GM18907 (cell line): ENCODE measurements around the gene CDC45.

ENCODE experiments used
- ATAC-seq: cut with Tn5 transposase; IDR thresholded peaks from one replicate; pipeline ENCODE4 v1.9.1; 2021; ENCODE audit warnings: mild to moderate bottlenecking, moderate library complexity; ENCODE audit not compliant: unreplicated experiment

The CDC45 gene

GRCh38 chr22:19466848-19467752, 12.6 kb upstream of the CDC45 start:
- ATAC-seq: no peak

- ATAC-seq: no peak
Measured at GRCh38 chr22:19467912-19468311, 11.8 kb upstream of the CDC45 start.

DNA sequence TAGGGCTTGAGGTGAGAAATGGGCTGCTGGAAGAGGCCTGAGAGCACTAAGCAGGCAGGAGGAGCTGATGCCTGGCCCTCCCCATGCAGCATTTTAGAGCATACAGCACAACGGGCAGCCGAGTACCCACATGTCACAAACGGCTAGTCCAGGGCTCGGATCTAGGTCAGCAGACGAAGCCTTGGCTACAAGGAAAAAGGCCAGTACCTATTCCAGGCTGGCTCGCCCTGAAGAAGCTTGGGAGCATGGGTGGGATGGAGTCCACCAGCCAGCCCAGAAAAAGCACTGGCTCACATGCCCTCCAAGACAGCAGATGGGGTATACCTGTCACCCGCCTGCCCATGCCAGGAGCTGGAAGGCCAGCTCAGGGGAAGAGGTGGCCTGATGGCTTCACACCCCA, 10.3 kb upstream of the CDC45 start:
- no peak for ATAC-seq

- no peak for ATAC-seq
Measured at GRCh38 chr22:19470010-19470409, 9.7 kb upstream of the CDC45 start.

DNA sequence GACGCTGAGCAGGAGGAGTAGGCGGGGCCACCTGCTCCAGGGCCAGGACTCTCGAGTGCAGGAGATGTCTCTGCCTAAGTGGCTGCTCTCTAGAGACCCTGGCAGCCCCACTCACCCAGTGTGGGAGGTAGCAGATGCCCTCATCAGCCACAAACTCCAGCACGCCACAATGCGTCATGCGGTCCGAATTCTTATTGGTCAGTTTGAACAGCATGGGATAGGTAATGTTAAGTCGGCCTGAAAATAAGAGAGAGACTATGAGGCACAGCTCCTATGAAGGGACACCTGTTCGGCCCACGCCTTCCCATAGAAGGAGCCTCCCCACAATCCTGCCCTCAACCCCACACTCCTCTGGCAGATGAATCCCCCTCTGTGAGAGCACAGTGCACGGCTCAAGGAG, 8.1 kb upstream of the CDC45 start:
- no peak for ATAC-seq

DNA sequence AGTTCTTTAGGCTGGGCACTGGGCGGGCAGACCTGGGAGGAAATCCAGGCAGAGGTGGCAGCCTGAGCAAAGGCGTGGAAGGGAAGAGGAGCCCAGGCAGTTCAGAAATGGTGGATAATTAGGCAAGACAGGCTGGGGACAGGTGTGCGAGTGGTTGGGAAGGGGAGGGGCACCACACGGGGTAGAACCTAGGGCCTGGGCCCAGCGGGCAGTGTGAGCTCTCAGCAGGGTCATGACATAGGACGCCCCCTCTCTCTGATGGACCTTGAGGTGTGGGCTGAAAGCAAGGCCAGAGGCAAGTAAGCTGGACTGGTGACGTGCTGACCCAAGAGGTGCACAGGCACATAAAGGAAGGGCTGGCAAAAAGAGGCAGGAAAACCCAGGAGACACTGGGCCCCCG, 7.5 kb upstream of the CDC45 start:
- no peak for ATAC-seq

GRCh38 chr22:19473578-19473977, 6.1 kb upstream of the CDC45 start:
- ATAC-seq: no peak

DNA sequence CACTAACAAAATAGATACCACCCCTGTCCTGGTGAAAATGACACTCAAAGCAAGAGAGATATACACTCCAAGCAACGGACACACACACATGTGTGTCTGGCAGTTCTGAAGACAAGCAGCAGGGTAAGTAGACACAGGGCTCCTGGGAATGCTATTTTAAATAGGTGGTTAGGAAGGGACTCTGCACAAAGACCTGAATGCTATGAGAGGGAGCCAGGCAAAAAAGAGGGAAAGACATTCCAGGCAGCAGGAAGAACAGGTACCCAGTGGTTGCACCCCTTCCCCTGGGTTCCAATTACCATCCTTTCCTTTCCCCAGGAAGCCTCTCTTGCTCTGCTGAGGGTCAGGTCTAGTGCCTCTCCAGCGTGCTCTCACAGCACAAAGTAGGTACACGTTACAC, 3.7 kb upstream of the CDC45 start:
- ATAC-seq: no peak

GRCh38 chr22:19477321-19478044, 2.2 kb upstream of the CDC45 start:
- no peak for ATAC-seq

- peak; percentile 11 for ATAC-seq
Measured at GRCh38 chr22:19478045-19478900, 1.4 kb upstream of the CDC45 start.

- peak; percentile 55 for ATAC-seq
Measured at GRCh38 chr22:19478901-19479354, 792 bp upstream of the CDC45 start, which contains the start of gene UFD1. Gene UFD1, minus strand, starts transcription at chr22:19479193. Its CDS starts 108 bp downstream, at chr22:19479085.

- no peak for ATAC-seq
Measured at GRCh38 chr22:19480173-19480568, 451 bp downstream of the CDC45 start.

DNA sequence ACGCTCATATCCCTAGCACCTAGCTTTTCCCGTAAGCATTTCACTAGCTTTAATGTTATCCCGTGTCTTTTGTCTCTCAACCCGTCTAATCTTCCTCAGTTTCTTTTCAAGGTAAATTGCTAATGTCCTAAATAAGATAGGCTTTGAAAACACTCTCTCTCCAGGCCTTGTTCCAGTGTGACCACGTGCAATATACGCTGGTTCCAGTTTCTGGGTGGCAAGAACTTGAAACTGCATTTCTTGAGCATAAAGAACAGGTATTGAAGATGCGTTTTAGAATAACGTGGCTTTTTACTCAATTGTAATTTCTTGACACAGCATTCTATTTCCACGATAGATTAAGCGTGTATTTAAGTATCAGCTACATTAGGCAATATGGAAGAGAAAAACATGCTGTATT, 1.1 kb downstream of the CDC45 start:
- ATAC-seq: no peak

GRCh38 chr22:19482297-19482696, 2.6 kb downstream of the CDC45 start:
- ATAC-seq: no peak

DNA sequence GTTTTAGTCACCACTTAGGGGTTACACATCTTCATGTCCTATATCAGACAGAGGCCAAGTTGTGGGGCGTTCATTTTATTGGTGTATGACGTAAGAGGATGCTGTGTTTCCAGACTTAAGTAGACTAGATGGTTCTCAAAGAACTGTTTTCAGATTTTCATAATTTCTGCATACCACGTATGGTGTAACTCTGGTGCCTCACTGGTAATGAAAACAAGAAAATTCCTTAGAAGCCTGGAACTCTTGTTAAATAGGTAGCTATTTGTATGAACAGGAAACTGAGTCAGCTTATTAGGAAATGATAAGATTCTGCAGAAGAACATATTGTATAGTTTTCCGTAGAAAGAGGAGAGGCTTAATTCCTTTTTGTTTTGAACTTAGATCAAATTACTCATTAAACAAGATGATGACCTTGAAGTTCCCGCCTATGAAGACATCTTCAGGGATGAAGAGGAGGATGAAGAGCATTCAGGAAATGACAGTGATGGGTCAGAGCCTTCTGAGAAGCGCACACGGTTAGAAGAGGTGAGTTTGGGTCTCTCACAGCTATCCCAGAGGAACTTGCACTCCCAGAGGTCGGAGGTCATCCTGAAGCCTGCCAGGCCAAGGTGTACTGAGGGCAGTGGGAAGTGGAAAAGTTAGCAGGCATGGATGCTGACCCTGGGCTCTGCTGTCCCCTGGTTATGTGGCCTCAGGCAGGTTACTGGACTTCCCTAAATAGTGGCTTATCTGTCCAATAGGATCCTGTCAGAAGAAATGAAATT, 3.9 kb downstream of the CDC45 start:
- no peak for ATAC-seq

- ATAC-seq: no peak
Measured at GRCh38 chr22:19488285-19488684, 8.6 kb downstream of the CDC45 start.

GRCh38 chr22:19488884-19489843, 9.4 kb downstream of the CDC45 start:
- ATAC-seq: no peak

DNA sequence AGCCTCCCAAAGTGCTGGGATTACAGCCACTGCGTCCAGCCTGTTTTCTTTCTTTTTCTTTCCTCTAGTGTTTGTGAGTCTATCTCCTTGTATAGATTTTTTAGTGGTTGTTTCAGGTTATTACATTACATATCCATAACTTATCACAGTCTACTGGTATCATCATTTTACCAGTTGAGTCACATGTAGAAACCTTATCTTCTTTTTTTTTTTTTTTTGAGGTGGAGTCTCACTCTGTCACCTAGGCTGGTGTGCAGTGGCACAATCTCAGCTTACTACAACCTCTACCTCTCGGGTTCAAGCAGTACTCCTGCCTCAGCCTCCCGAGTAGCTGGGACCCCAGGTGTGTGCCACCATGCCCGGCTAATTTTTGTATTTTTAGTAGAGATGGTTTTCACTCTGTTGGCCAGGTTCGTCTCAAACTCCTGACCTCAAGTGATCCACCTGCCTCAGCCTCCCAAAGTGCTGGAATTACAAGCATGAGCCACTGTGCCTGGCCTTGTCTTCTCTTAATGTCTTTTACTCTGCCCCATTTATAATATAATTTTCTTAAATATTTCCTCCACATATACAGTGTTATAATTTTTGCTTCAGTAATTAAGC, 11.0 kb downstream of the CDC45 start:
- no peak for ATAC-seq
